Colonic mucosa (tissue), 4 donors: ENCODE measurements around the gene MYO18A. TPM values are rescaled to one million over a fixed set of nuclear protein-coding genes. Genes with fewer than 3 reads are reported as not detected.

Experiments
- DNase-seq: peaks from one replicate; pipeline ENCODE4 v3.0.0-alpha.2; 2020
- H3K27ac ChIP-seq: fragments of 200-600 bp; one replicate; pipeline ENCODE4 v1.8.0; 2021
- H3K27me3 ChIP-seq: fragments of 200-600 bp; one replicate; pipeline ENCODE4 v1.8.0; 2021
- H3K36me3 ChIP-seq: fragments of 200-600 bp; one replicate; pipeline ENCODE4 v1.8.0; 2021
- H3K4me1 ChIP-seq: fragments of 200-600 bp; one replicate; pipeline ENCODE4 v1.8.0; 2021; ENCODE audit warnings: mild to moderate bottlenecking
- H3K4me3 ChIP-seq: fragments of 200-600 bp; one replicate; pipeline ENCODE4 v1.8.0; 2021
- H3K9ac ChIP-seq, 2 donors: one replicate each; pipeline ENCODE4 v1.7.0; 2013; ENCODE audit warnings: control low read depth in 2 of 2, low read depth in 2 of 2, low read length in 2 of 2
- H3K9me3 ChIP-seq: fragments of 200-600 bp; one replicate; pipeline ENCODE4 v1.8.0; 2021
- CTCF ChIP-seq: fragments of 200-600 bp; IDR thresholded peaks from one replicate; pipeline ENCODE4 v1.8.0; 2022; ENCODE audit warnings: antibody characterized with exemption, mild to moderate bottlenecking
- intact Hi-C: fragments of 100-400 bp; cut with DNase I; formaldehyde crosslinking; loops from one replicate; pipeline ENCODE4 v1.14.1; 2022
- total RNA-seq, 2 donors: library from RNA; stranded (reverse); fragmentation: NEBNext Ultra II Directional in 1 of 2; extraction: Animal tissue kit (Norgen Biotek cat#: 25700) in 1 of 2; gene quantifications; one replicate each; pipeline ENCODE4 v1.2.1, GENCODE V29; 2021
- donor health status: healthy.
- donor health status: DM: no; HTN: no; CAD: no.
- donor health status: DM: no; HTN: no; CAD: no.

The MYO18A gene
- total RNA-seq, 2 donors from 2014 or later: 63.3 to 112 TPM

GRCh38 chr17:29070308-29070707 lies 109.9 kb downstream of the MYO18A start:
- Histone ChIP-seq H3K27ac (no peak overlapping the region), H3K4me1 (no peaks in the 10 kb centered on the region), H3K4me3 (no peak overlapping the region), H3K9me3 (no peaks in the 10 kb centered on the region), H3K27me3 (no peaks in the 10 kb centered on the region), H3K9ac (no peak overlapping the region), H3K36me3 (no peaks in the 10 kb centered on the region)
- TF ChIP-seq CTCF: no peak
- no peak for DNase-seq
- intact Hi-C loops: no loop called here

GRCh38 chr17:29069526-29070041 lies 110.6 kb downstream of the MYO18A start:
- Histone ChIP-seq H3K4me3 (no peak overlapping the region), H3K9me3 (no peaks in the 10 kb centered on the region), H3K4me1 (no peaks in the 10 kb centered on the region), H3K9ac (no peak overlapping the region), H3K27me3 (no peaks in the 10 kb centered on the region), H3K36me3 (no peaks in the 10 kb centered on the region), H3K27ac (no peak overlapping the region)
- TF ChIP-seq CTCF: no peak
- DNase-seq: no peak
- intact Hi-C loops: no loop called here

- Histone ChIP-seq H3K9me3 (no peaks in the 10 kb centered on the region), H3K4me3 (no peak overlapping the region), H3K36me3 (no peaks in the 10 kb centered on the region), H3K9ac (no peak overlapping the region), H3K27me3 (no peaks in the 10 kb centered on the region), H3K4me1 (no peaks in the 10 kb centered on the region), H3K27ac (no peak overlapping the region)
- intact Hi-C loops: no loop called here
- TF ChIP-seq CTCF: no peak
- no peak for DNase-seq
Measured at GRCh38 chr17:29068818-29069217, 111.4 kb downstream of the MYO18A start.

- Histone ChIP-seq H3K27ac (no peak overlapping the region), H3K4me1 (no peaks in the 10 kb centered on the region), H3K27me3 (no peaks in the 10 kb centered on the region), H3K9me3 (no peaks in the 10 kb centered on the region), H3K4me3 (no peak overlapping the region), H3K36me3 (no peaks in the 10 kb centered on the region), H3K9ac (no peak overlapping the region)
- TF ChIP-seq CTCF: no peak
- no peak for DNase-seq
- intact Hi-C loops: no loop called here
Measured at GRCh38 chr17:29066606-29067005, 113.6 kb downstream of the MYO18A start.

- Histone ChIP-seq H3K36me3 (no peaks in the 10 kb centered on the region), H3K4me3 (no peak overlapping the region), H3K27ac (no peak overlapping the region), H3K9me3 (no peaks in the 10 kb centered on the region), H3K9ac (no peak overlapping the region), H3K27me3 (no peaks in the 10 kb centered on the region), H3K4me1 (no peaks in the 10 kb centered on the region)
- no peak for DNase-seq
- TF ChIP-seq CTCF: no peak
- intact Hi-C loops: no loop called here
Measured at GRCh38 chr17:29066047-29066446, 114.2 kb downstream of the MYO18A start.
